Testis (tissue), 3 donors: ENCODE measurements around the gene RBP2. TPM values are rescaled to one million over a fixed set of nuclear protein-coding genes. Genes with fewer than 3 reads are reported as not detected.

Source experiments
- DNase-seq: peaks from one replicate; pipeline ENCODE4 v3.0.0-alpha.2; 2019
- H3K27ac ChIP-seq, 2 donors: fragments of 200-600 bp; sonication (generic); one replicate each; pipeline ENCODE4 v1.5.1; 2019
- H3K27me3 ChIP-seq: fragments of 200-600 bp; sonication (generic); one replicate; pipeline ENCODE4 v1.5.1; 2019
- H3K36me3 ChIP-seq: fragments of 200-600 bp; sonication (generic); one replicate; pipeline ENCODE4 v1.5.1; 2017; ENCODE audit warnings: low read depth; ENCODE audit errors: missing control alignments
- H3K4me1 ChIP-seq: fragments of 200-600 bp; sonication (generic); one replicate; pipeline ENCODE4 v1.5.1; 2019
- H3K4me3 ChIP-seq, 2 donors: fragments of 200-600 bp; sonication (generic); one replicate each; pipeline ENCODE4 v1.5.1; 2017 to 2019
- H3K9me3 ChIP-seq: fragments of 200-600 bp; sonication (generic); one replicate; pipeline ENCODE4 v1.5.1; 2017
- CTCF ChIP-seq, 3 experiments: fragments of 450-650 bp in 2 of 3; fragments of 200-600 bp in 1 of 3; sonication (generic) in 1 of 3; IDR thresholded peaks; one replicate each; pipeline ENCODE4 v1.5.1; 2016 to 2019; ENCODE audit warnings: antibody characterized with exemption in 3 of 3, mild to moderate bottlenecking in 2 of 3, moderate library complexity in 1 of 3
- POLR2A ChIP-seq: fragments of 450-650 bp; IDR thresholded peaks from one replicate; pipeline ENCODE4 v1.6.1; 2017; ENCODE audit warnings: antibody characterized with exemption, mild to moderate bottlenecking, moderate library complexity
- WGBS, 2 donors: methylation state at CpG; one replicate each; pipeline ENCODE4 v1.1.5; 2018; 5-methylcytosine and 5-hydroxymethylcytosine counted together
- intact Hi-C: fragments of 100-400 bp; cut with DNase I; formaldehyde crosslinking; loops from one replicate; pipeline ENCODE4 v1.15.1; 2023; ENCODE audit warnings: low total_unique reads
- polyA plus RNA-seq: library from polyadenylated mRNA; stranded (reverse); fragments of 350-450 nt; fragmentation: Illumina TruSeq; extraction: RNeasy Lipid Tissue Mini Kit (QIAGEN cat#74804); gene quantifications from one replicate; pipeline ENCODE4 v1.2.3, GENCODE V29; 2014; ENCODE audit warnings: low read depth, low replicate concordance; ENCODE audit not compliant: insufficient read depth
- total RNA-seq, 2 donors: library from RNA; depleted of rRNA; stranded (reverse); fragments of >200 nt; gene quantifications; one replicate each; pipeline ENCODE4 v1.2.3, GENCODE V29; 2016

The RBP2 gene
- total and polyA plus RNA-seq, 3 donors from 2014 or later: not detected

DNA sequence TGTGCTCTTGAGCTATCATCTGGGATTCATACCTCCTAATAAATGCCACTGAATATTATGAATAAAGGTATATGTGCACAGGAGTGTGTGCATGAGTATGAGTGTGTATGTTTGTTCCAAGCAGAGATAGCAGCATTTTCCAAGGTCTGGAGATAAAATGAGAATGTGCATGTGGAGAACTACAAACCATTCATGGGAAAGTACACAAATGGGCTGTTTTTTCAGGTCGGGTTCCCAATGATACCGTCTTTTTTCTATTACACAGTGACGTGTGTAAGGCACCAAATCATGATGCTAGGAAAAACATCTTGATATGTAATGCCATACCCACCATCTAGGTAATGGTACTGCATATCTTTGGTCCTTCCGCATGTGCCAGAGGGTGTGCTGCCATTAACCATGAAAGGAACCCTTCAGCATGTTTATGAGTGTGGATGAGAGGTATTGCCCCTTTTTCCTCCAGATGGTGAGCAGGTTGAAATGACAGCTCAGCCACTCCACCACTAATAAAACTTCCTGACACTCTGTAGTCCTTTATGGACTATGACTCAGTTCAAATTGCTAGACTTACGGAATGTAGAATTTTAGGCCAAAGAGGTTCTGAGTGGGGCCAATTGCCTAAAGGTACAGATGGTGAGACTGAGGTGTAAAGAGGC is 50.4 kb downstream of the RBP2 start:
- DNase-seq: no peak
- TF ChIP-seq CTCF (IDR thresholded peaks at IDR 0.05) (no peak), POLR2A (no peak)
- H3K4me3 ChIP-seq: no peak overlapping the region
- no peaks in the 10 kb centered on the region for H3K9me3 ChIP-seq
- H3K36me3 ChIP-seq: no peaks in the 10 kb centered on the region
- H3K27ac ChIP-seq: no peak overlapping the region
- H3K27me3 ChIP-seq: no peaks in the 10 kb centered on the region
- no peaks in the 10 kb centered on the region for H3K4me1 ChIP-seq
- intact Hi-C loops: no loop called here
- 67 to 87% methylated on average over 5 of the region's 5 CpGs for WGBS, 2 donors

DNA sequence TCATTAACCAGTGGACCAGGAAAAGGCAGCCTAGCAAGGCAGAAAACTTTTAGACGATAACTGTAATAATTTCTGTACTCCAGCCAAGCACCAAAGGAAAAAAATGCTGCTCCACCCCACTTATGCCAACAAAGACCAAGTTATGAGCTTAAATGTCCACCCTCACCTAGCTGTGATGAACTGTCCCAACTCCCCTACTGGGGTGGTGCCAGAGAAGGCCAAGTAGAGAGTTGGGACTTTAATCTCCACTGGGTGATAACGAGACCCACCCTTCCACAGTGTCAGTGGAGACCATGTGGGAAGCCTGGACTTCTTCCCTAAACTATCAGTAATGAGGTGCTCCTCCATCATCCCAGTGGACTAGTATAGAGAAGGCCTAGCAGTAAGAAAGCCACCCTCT is 53.1 kb downstream of the RBP2 start:
- WGBS, 2 donors: 79 to 92% methylated on average over 2 of the region's 2 CpGs
- no peaks in the 10 kb centered on the region for H3K9me3 ChIP-seq
- no peaks in the 10 kb centered on the region for H3K4me1 ChIP-seq
- TF ChIP-seq POLR2A (no peak), CTCF (IDR thresholded peaks at IDR 0.05) (no peak)
- no peak overlapping the region for H3K4me3 ChIP-seq
- no peak overlapping the region for H3K27ac ChIP-seq
- no peaks in the 10 kb centered on the region for H3K27me3 ChIP-seq
- no peak for DNase-seq
- intact Hi-C loops: no loop called here
- no peaks in the 10 kb centered on the region for H3K36me3 ChIP-seq

DNA sequence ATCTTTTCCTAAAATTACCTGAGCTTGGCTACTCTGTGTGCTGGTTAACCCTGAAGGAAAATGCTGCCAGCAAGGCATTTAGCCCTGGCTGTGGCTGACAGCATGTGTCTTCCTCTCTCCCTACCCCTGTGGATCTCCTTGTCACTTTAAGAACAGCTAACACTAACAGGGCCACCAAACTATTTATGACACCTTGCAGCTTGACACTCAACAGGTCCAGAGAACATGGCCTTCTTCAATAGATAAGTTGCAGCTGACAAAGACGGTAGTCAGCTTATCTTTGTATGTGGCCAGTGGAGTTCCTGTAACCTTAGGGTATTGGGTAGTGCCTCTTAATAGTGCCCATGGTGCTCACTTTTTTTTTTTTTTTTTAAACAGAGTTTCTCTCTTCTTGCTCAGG is 54.9 kb downstream of the RBP2 start:
- no peak for TF ChIP-seq POLR2A
- TF ChIP-seq CTCF (IDR thresholded peaks at IDR 0.05): no peak
- Histone ChIP-seq H3K4me3 (no peak overlapping the region), H3K27me3 (no peaks in the 10 kb centered on the region), H3K27ac (no peak overlapping the region), H3K9me3 (no peaks in the 10 kb centered on the region), H3K36me3 (no peaks in the 10 kb centered on the region), H3K4me1 (no peaks in the 10 kb centered on the region)
- intact Hi-C loops: no loop called here
- 64 to 74% methylated on average over 1 of the region's 1 CpG for WGBS, 2 donors
- DNase-seq: no peak

- no peak for DNase-seq
- TF ChIP-seq POLR2A: no peak
- TF ChIP-seq CTCF (IDR thresholded peaks at IDR 0.05): no peak
- Histone ChIP-seq H3K4me3 (no peak overlapping the region), H3K27ac (no peak overlapping the region), H3K9me3 (no peaks in the 10 kb centered on the region), H3K27me3 (no peaks in the 10 kb centered on the region), H3K36me3 (no peaks in the 10 kb centered on the region), H3K4me1 (no peaks in the 10 kb centered on the region)
- WGBS, 2 donors: 55 to 63% methylated on average over 1 of the region's 1 CpG
- intact Hi-C loops: no loop called here
These were observed 55.3 kb downstream of the RBP2 start for GRCh38 chr3:139421040-139421439.

DNA sequence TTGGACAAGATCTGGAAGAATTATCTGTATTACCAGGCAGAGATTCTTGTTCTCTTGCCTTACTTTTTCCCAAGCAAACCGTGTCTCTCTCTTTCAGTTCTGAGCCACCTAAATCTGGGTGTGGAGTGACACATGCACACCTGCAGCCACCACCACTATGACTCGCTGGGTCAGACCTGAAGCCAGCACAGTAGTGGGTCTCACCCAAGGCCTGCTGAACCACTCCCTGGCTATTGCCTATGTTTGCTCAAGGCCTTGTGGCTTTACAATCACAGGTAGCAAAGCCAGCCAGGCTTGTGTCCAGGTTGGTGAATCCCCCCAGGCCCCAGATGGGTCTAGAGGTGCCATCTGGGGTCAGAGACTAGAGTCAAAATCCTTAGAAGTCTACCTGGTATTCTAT is 58.2 kb downstream of the RBP2 start:
- WGBS, 2 donors: 97 to 100% methylated on average over 2 of the region's 2 CpGs
- TF ChIP-seq POLR2A (no peak), CTCF (IDR thresholded peaks at IDR 0.05) (no peak)
- Histone ChIP-seq H3K4me1 (no peaks in the 10 kb centered on the region), H3K27ac (no peak overlapping the region), H3K27me3 (no peaks in the 10 kb centered on the region), H3K4me3 (no peak overlapping the region), H3K9me3 (no peaks in the 10 kb centered on the region), H3K36me3 (no peaks in the 10 kb centered on the region)
- no peak for DNase-seq
- intact Hi-C loops: no loop called here
